ENCODE data around the gene TKTL2. TPM values are rescaled to one million over a fixed set of nuclear protein-coding genes. Genes with fewer than 3 reads are reported as not detected.

TKTL2 gene
- total RNA-seq, 4 donors from 2014 or later = not detected

DNA sequence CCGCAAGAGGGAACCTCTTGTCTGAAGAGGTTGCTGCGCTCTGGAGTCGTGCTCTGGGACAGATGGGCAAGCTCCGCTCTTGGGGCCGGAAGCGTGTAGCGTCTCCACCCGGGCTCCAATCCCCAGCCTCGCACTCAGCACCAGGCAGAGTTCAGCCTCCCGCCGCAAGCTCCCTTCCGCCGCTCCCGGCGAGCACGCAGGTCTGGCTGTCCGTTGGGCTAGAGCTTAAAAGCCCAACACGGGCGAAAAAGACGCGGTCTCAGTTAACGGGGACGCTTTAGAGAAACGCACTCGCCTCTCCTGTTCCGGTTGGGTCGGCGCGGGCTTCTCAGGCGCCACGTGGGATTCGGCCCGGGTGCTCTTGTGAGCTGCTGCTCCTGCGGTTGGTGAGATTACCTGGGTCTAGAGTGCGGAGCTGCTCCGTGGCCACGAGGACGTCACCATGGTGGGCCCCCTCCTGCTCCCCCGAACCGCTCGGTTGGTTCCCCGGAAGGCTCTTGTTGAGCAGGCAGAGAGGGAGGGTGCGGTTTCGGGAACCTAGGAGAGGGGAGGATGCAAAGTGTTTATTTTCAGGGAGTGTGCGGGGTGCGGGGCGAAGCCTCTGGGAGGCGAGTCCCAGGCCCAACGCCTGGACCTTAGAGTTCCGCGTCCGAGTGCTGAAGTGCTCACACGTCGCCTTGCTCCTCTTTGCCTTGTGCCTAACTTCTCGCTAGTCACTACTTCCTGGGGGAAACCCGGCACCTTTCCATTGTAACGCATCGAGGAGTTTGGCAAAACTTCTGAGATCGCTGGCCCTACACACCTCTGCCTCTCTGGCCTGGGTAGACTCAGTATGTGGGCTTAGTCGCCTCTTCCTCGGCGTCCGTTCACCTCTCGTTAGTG, 21.0 kb upstream of the TKTL2 start, which contains the start of gene TMA16:
Gene TMA16, plus strand, starts transcription at position 331 of the 882 bp plus-strand sequence. Its CDS starts 112 bp downstream, at position 443.
- under 1% methylated on average over 54 of the region's 64 CpGs for WGBS

GRCh38 chr4:163493643-163494359, 20.2 kb upstream of the TKTL2 start:
- 47% methylated on average over 28 of the region's 28 CpGs for WGBS
- peak overlapping the region; percentile 90 for H3K27ac ChIP-seq
- H3K4me3 ChIP-seq = peak overlapping the region; percentile 79
- H3K27me3 ChIP-seq = no peaks in the 10 kb centered on the region
- no peaks in the 10 kb centered on the region for H3K9me3 ChIP-seq
- no peaks in the 10 kb centered on the region for H3K36me3 ChIP-seq
- peaks cover 26% of the 10 kb centered on the region for H3K4me1 ChIP-seq
- DNase-seq (ENCODE audit: low spot score in 2 of 2) = no peak
- TF ChIP-seq CTCF (IDR thresholded peaks at IDR 0.05) = no peak
- no peak for TF ChIP-seq POLR2AphosphoS5 (IDR thresholded peaks at IDR 0.05)
- no peak for TF ChIP-seq EP300 (IDR thresholded peaks at IDR 0.05)
- no peak for TF ChIP-seq POLR2A (IDR thresholded peaks at IDR 0.05)

More for the DNA sequence above, 21.0 kb upstream of the TKTL2 start, which contains the start of gene TMA16:
- no peaks in the 10 kb centered on the region for H3K9me3 ChIP-seq
- DNase-seq (ENCODE audit: low spot score in 2 of 2) = peak; percentile 91 to 92
- H3K4me3 ChIP-seq = peak within 1 kb of the TSS; percentile 79
- H3K27me3 ChIP-seq = no peaks in the 10 kb centered on the region
- no peaks in the 10 kb centered on the region for H3K36me3 ChIP-seq
- peak within 1 kb of the TSS; percentile 90 for H3K27ac ChIP-seq
- TF ChIP-seq CTCF (IDR thresholded peaks at IDR 0.05) (no peak), POLR2AphosphoS5 (IDR thresholded peaks at IDR 0.05) (peak in 2 of 3 donors; percentile 70 to 95)
- H3K4me1 ChIP-seq = peaks cover 26% of the 10 kb centered on the region

DNA sequence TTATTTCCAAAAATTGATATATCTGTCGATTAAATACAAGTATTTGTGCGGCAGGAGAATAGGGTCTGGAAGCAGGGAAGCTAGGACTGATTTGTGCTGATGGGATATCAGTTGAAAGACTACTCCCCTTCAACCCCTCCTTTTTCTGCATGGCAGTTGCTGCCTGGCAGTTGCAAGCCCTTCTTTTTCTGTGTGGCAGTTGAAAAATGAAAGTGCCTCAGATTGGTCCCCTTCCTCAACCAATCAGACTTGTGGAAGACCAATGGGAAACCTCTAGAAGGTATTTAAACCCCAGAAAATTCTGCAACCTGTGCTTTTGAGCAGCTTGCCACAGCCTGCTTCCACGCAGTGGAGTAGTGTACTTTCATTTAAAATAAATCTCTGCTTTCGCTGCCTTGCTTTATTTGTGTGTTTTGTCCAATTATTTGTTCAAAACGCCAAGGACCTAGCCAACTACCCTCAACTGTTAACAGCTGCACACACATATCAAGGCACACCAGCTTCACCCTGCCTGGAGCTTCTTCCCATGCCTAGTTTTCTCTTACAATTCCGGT, 19.5 kb upstream of the TKTL2 start:
- WGBS = 89% methylated on average over 6 of the region's 6 CpGs
- Histone ChIP-seq H3K9me3 (no peaks in the 10 kb centered on the region), H3K36me3 (no peaks in the 10 kb centered on the region), H3K27ac (no peak overlapping the region), H3K27me3 (no peaks in the 10 kb centered on the region), H3K4me1 (peaks cover 26% of the 10 kb centered on the region), H3K4me3 (no peak overlapping the region)
- TF ChIP-seq POLR2A (IDR thresholded peaks at IDR 0.05) = no peak
- no peak for DNase-seq (ENCODE audit: low spot score in 2 of 2)

DNA sequence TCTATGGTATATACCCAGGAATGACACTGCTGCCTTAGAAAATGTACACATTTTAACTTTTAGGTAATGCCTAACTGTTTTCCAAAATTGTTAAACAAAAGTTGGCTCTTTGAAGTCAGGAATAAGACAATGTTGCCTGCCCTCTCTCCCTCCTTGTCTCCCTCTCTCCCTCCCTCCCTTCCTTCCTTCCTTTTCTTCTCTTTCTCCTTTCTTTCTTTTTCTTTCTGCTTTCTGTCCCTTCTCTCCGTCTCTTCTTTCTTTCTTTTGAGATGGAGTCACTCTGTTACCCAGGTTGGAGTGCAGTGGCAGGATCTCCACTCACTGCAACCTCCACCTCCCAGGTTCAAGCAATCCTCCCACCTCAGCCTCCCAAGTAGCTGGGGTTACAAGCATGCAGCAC, 16.4 kb upstream of the TKTL2 start:
- Histone ChIP-seq H3K36me3 (no peaks in the 10 kb centered on the region), H3K4me3 (no peak overlapping the region), H3K9me3 (no peaks in the 10 kb centered on the region), H3K4me1 (peaks cover 3% of the 10 kb centered on the region), H3K27me3 (no peaks in the 10 kb centered on the region), H3K27ac (no peak overlapping the region)
- no peak for TF ChIP-seq CTCF (IDR thresholded peaks at IDR 0.05)
- TF ChIP-seq EP300 (IDR thresholded peaks at IDR 0.05) = no peak
- no peak for TF ChIP-seq POLR2AphosphoS5 (IDR thresholded peaks at IDR 0.05)
- TF ChIP-seq POLR2A (IDR thresholded peaks at IDR 0.05) = no peak
- no peak for DNase-seq (ENCODE audit: low spot score in 2 of 2)
- WGBS = 52% methylated on average over 1 of the region's 1 CpG

DNA sequence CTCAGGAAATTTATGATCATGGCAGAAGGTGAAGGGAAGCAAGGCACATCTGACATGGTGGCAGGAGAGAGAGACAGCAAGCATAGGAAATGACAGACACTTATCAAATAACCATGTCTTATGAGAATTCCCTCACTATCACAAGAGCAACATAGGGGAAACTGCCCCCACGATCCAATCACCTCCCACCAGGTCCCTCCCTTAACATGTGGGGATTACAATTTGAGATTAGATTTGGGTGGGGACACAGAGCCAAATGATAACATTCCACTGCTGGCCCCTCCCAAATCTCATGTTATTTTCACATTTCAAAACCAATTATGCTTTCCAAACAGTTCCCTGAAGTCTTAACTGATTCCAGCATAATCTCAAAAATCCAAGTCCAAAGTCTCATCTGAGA, 12.8 kb upstream of the TKTL2 start:
- Histone ChIP-seq H3K4me3 (no peak overlapping the region), H3K27me3 (no peaks in the 10 kb centered on the region), H3K4me1 (no peaks in the 10 kb centered on the region), H3K36me3 (no peaks in the 10 kb centered on the region), H3K27ac (no peak overlapping the region), H3K9me3 (no peaks in the 10 kb centered on the region)
- DNase-seq (ENCODE audit: low spot score in 2 of 2) = no peak
- TF ChIP-seq EP300 (IDR thresholded peaks at IDR 0.05) (no peak), POLR2AphosphoS5 (IDR thresholded peaks at IDR 0.05) (no peak), POLR2A (IDR thresholded peaks at IDR 0.05) (no peak), CTCF (IDR thresholded peaks at IDR 0.05) (no peak)
- WGBS = 27% methylated on average over 1 of the region's 1 CpG
